HepG2 (cell line): Measurements from ENCODE around the gene GAS2L2. TPM values are rescaled to one million over a fixed set of nuclear protein-coding genes. Genes with fewer than 3 reads are reported as not detected.

ENCODE experiments used
- ATAC-seq: fragments of 200-7000 bp; cut with Tn5 transposase; 3 replicates; pipeline ENCODE4 v1.9.1; 2020; ENCODE audit warnings: mild to moderate bottlenecking, moderate library complexity
- BruUV-seq: library from RNA; stranded (reverse); fragments of 400-500 nt; replicated peaks from 2 replicates; lab custom pipeline; 2021; lab: Mats Ljungman, UMichigan
- CTCF ChIA-PET: fragments of 300-600 bp; formaldehyde crosslinking; extraction: SDS; loops from one replicate; lab custom pipeline; 2021; ENCODE audit warnings: low total read pairs, inconsistent platforms, low intra/inter-chr PET ratio; lab: Yijun Ruan, JAX
- POLR2A ChIA-PET: fragments of 350-600 bp; sonication (Branson Sonifier 250); formaldehyde crosslinking; loops from one replicate; lab custom pipeline; 2020; ENCODE audit warnings: antibody characterized with exemption, inconsistent platforms; lab: Yijun Ruan, JAX
- DNase-seq: peaks from one replicate; pipeline ENCODE4 v3.0.0-alpha.2; 2015; ENCODE audit warnings: low spot score
- FAIRE-seq: peaks from 3 replicates; lab custom pipeline; 2011; peaks lifted over from hg19 to GRCh38; lab: Jason Lieb, UNC
- H2AFZ ChIP-seq: one replicate; pipeline ENCODE4 v1.6.1; 2011; ENCODE audit warnings: low read length, inconsistent platforms
- H3K27ac ChIP-seq: fragments of 300-600 bp; 3 replicates; pipeline ENCODE4 v1.8.0; 2011; ENCODE audit warnings: mixed run types, mild to moderate bottlenecking, mixed read lengths, low read length, inconsistent platforms; ENCODE audit not compliant: insufficient read depth; ENCODE audit errors: extremely low read length
- H3K27me3 ChIP-seq, 2 experiments: fragments of 200-600 bp in 1 of 2; 2 replicates in 1 of 2; 3 replicates in 1 of 2; pipeline versions ENCODE4 v1.6.0 to v1.8.0; 2011; ENCODE audit warnings: low read length in 2 of 2, mild to moderate bottlenecking in 2 of 2, moderate library complexity in 2 of 2, inconsistent platforms in 1 of 2; ENCODE audit not compliant: insufficient read depth in 2 of 2, control insufficient read depth in 1 of 2
- H3K36me3 ChIP-seq, 2 experiments: fragments of 200-600 bp in 1 of 2; replicated peaks in 1 of 2; 2 replicates in 1 of 2; 3 replicates in 1 of 2; pipeline versions ENCODE4 v1.5.1 to v1.8.0; 2011; ENCODE audit warnings: low read length in 2 of 2, inconsistent platforms in 1 of 2; ENCODE audit not compliant: insufficient read depth in 2 of 2, control insufficient read depth in 1 of 2
- H3K4me1 ChIP-seq: 2 replicates; pipeline ENCODE4 v1.5.1; 2012; ENCODE audit warnings: low read length, inconsistent platforms; ENCODE audit not compliant: insufficient read depth
- H3K4me2 ChIP-seq: 2 replicates; pipeline ENCODE4 v1.6.0; 2011; ENCODE audit warnings: low read depth, low read length, inconsistent platforms
- H3K4me3 ChIP-seq, 3 experiments: fragments of 200-600 bp in 1 of 3; sonication (generic), shearing (Covaris generic) in 1 of 3; replicated peaks in 1 of 3; 2 replicates each; pipeline ENCODE4 v1.5.1; 2011 to 2016; ENCODE audit warnings: low read length in 3 of 3, inconsistent platforms in 2 of 3, low read depth in 2 of 3, mild to moderate bottlenecking in 2 of 3, control low read depth in 1 of 3, mixed read lengths in 1 of 3; ENCODE audit not compliant: insufficient read depth in 1 of 3
- H3K79me2 ChIP-seq: one replicate; pipeline ENCODE4 v1.6.1; 2011; ENCODE audit warnings: low read length, inconsistent platforms; ENCODE audit not compliant: insufficient read depth
- H3K9ac ChIP-seq: 2 replicates; pipeline ENCODE4 v1.6.0; 2011; ENCODE audit warnings: mild to moderate bottlenecking, low read depth, low read length, inconsistent platforms; ENCODE audit not compliant: insufficient read depth
- H3K9me3 ChIP-seq: 2 replicates; pipeline ENCODE4 v1.5.1; 2012; ENCODE audit warnings: mild to moderate bottlenecking, low read length
- H4K20me1 ChIP-seq: 2 replicates; pipeline ENCODE4 v1.6.0; 2011; ENCODE audit warnings: inconsistent platforms, mild to moderate bottlenecking, low read length, moderate library complexity; ENCODE audit not compliant: insufficient read depth
- CERS6 ChIP-seq: sonication (generic); formaldehyde crosslinking; IDR thresholded peaks from 2 replicates; pipeline ENCODE4 v1.5.0; 2020; ENCODE audit warnings: missing genetic modification reagents
- E2F5 ChIP-seq: sonication (generic); formaldehyde crosslinking; conservative IDR thresholded peaks from 2 replicates; pipeline ENCODE4 v1.4.0; 2020; ENCODE audit warnings: missing genetic modification reagents
- HDAC1 ChIP-seq: sonication (generic); formaldehyde crosslinking; IDR thresholded peaks from 2 replicates; pipeline ENCODE4 v1.5.1; 2020; ENCODE audit warnings: mild to moderate bottlenecking, missing genetic modification reagents
- IRF1 ChIP-seq: sonication (generic); formaldehyde crosslinking; IDR thresholded peaks from 2 replicates; pipeline ENCODE4 v1.4.0; 2020; ENCODE audit warnings: low read depth, mild to moderate bottlenecking, missing genetic modification reagents
- JARID2 ChIP-seq: sonication (generic); formaldehyde crosslinking; IDR thresholded peaks from 2 replicates; pipeline ENCODE4 v1.8.1; 2023; ENCODE audit warnings: missing genetic modification reagents, inconsistent platforms; ENCODE audit not compliant: insufficient replicate concordance
- PHF5A ChIP-seq: IDR thresholded peaks from one replicate; pipeline ENCODE4 v1.6.1; 2018; ENCODE audit warnings: low read depth, missing genetic modification reagents; ENCODE audit not compliant: unreplicated experiment
- RBFOX2 ChIP-seq: fragments of 200-400 bp; formaldehyde crosslinking; IDR thresholded peaks from 2 replicates; pipeline ENCODE4 v1.6.1; 2017; ENCODE audit warnings: low read depth, mild to moderate bottlenecking, low read length
- SALL2 ChIP-seq: sonication (generic); formaldehyde crosslinking; IDR thresholded peaks from 2 replicates; pipeline ENCODE4 v1.8.1; 2023; ENCODE audit warnings: mild to moderate bottlenecking, missing genetic modification reagents, inconsistent platforms
- ZNF160 ChIP-seq: sonication (generic); formaldehyde crosslinking; IDR thresholded peaks from 2 replicates; pipeline ENCODE4 v1.8.0; 2022; ENCODE audit warnings: mild to moderate bottlenecking, inconsistent platforms, missing genetic modification reagents
- ZNF280B ChIP-seq: sonication (generic); formaldehyde crosslinking; IDR thresholded peaks from 2 replicates; pipeline ENCODE4 v1.5.0; 2020; ENCODE audit warnings: missing genetic modification reagents, mild to moderate bottlenecking, borderline replicate concordance
- ZNF879 ChIP-seq: sonication (generic); formaldehyde crosslinking; IDR thresholded peaks from 2 replicates; pipeline ENCODE4 v1.8.1; 2023; ENCODE audit warnings: missing genetic modification reagents
- WGBS: methylation state at CpG from one replicate; pipeline ENCODE4 v1.1.6; 2017; ENCODE audit warnings: low lambda C conversion rate; 5-methylcytosine and 5-hydroxymethylcytosine counted together
- in situ Hi-C: cut with HindIII; loops from 2 replicates; pipeline ENCODE4 v1.10.0; 2017; ENCODE audit warnings: low pct_unique_long_range_greater_than_20kb; ENCODE audit not compliant: extremely low pct_ligation_motif_present
- intact Hi-C: fragments of 100-400 bp; cut with micrococcal nuclease; formaldehyde crosslinking; loops from one replicate; pipeline ENCODE4 v1.10.0; 2022; ENCODE audit not compliant: unreplicated experiment
- polyA plus RNA-seq, 8 experiments: library from polyadenylated mRNA; depleted of rRNA in 3 of 8; stranded (reverse) in 7 of 8; unstranded in 1 of 8; fragments of >200 nt; fragmentation: Illumina TruSeq in 4 of 8; extraction: Trizol in 4 of 8; gene quantifications; 2 replicates each; pipeline versions ENCODE4 v1.2.1 to v1.2.3, GENCODE V29; 2011 to 2016; ENCODE audit warnings: low read depth in 4 of 8, missing spikeins in 1 of 8, mixed read lengths in 1 of 8; ENCODE audit not compliant: insufficient read depth in 1 of 8
- total RNA-seq, 5 experiments: library from RNA; depleted of rRNA; stranded (reverse); fragments of >200 nt; fragmentation: Illumina TruSeq; extraction: Trizol; gene quantifications; 2 replicates each; pipeline ENCODE4 v1.2.3, GENCODE V29; 2016; ENCODE audit warnings: low read depth in 1 of 5

The GAS2L2 gene
- total and polyA plus RNA-seq, 2 of the 13 experiments (the other 11 are each of a cell fraction or from before 2014, with no cell fraction given): not detected

- intact Hi-C loops (no loop called here), in situ Hi-C loops (loop anchor here (25.0 kb wide), 1 partner anchor 112 kb away; the partner anchor contains the start of gene TAF15)
- Histone ChIP-seq H3K27ac (no peak overlapping the region), H3K27me3 (no peaks in the 10 kb centered on the region), H3K79me2 (no peaks in the 10 kb centered on the region), H2AFZ (no peak overlapping the region), H3K4me3 (no peak overlapping the region), H3K9ac (no peak overlapping the region), H3K36me3 (peaks cover 2 to 12% of the 10 kb centered on the region in 2 experiments; a peak in 4 of 5 replicates), H4K20me1 (no peaks in the 10 kb centered on the region), H3K4me1 (peaks cover 3% of the 10 kb centered on the region), H3K4me2 (no peak overlapping the region), H3K9me3 (no peaks in the 10 kb centered on the region)
- no TSS peak for BruUV-seq
- WGBS: 85% methylated on average over 6 of the region's 6 CpGs
- TF ChIP-seq IRF1 (CRISPR knock-in tag) (no peak), E2F5 (CRISPR knock-in tag) (no peak), SALL2 (CRISPR knock-in tag) (no peak), ZNF280B (no peak), JARID2 (CRISPR knock-in tag) (no peak), RBFOX2 (no peak), ZNF160 (CRISPR knock-in tag) (no peak), ZNF879 (CRISPR knock-in tag) (no peak), HDAC1 (no peak), CERS6 (CRISPR knock-in tag) (no peak), PHF5A (no peak)
- no peak for FAIRE-seq
- ChIA-PET POLR2A (no interaction called here), CTCF (no interaction called here)
- ATAC-seq: no peak
- DNase-seq: no peak
Measured at GRCh38 chr17:35700150-35700549, 52.9 kb downstream of the GAS2L2 start.
